ENCODE data around the gene SKAP1.

DNA sequence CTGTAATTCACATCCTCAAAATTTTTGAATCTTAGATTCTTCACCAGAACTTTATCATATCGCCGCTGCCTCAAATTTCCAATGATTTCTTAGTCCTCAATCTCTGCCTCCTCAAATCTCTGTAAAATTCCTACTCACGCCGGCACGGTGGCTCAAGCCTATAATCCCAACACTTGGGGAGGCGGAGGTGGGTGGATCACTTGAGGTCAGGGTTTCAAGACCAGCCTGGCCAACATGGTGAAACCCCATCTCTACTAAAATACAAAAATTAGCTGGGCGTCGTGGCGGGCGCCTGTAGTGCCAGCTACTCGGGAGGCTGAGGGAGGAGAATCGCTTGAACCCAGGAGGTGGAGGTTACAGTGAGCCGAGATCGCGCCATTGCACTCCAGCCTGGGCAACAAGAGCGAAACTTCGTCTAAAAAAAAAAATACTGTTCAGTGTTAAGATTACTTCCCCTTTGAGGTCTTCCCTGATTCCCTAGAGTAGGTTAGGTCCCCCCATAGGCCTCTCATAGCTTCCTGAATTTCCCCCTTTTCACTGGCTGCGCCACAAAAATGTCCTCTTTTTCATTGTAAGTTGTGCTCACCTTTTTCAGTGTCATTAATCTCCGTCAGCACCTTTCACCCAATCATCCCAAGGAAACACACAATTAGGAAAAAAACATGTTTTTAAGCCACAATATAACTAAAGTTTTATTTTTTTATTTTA, 327.8 kb downstream of the SKAP1 start:
- TF ChIP-seq, protein P1, sequence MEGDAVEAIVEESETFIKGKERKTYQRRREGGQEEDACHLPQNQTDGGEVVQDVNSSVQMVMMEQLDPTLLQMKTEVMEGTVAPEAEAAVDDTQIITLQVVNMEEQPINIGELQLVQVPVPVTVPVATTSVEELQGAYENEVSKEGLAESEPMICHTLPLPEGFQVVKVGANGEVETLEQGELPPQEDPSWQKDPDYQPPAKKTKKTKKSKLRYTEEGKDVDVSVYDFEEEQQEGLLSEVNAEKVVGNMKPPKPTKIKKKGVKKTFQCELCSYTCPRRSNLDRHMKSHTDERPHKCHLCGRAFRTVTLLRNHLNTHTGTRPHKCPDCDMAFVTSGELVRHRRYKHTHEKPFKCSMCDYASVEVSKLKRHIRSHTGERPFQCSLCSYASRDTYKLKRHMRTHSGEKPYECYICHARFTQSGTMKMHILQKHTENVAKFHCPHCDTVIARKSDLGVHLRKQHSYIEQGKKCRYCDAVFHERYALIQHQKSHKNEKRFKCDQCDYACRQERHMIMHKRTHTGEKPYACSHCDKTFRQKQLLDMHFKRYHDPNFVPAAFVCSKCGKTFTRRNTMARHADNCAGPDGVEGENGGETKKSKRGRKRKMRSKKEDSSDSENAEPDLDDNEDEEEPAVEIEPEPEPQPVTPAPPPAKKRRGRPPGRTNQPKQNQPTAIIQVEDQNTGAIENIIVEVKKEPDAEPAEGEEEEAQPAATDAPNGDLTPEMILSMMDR (conservative IDR thresholded peaks at IDR 0.05; ENCODE audit: low read depth in 2 of 2), result no peak
- no peak for TF ChIP-seq EZH2 (IDR thresholded peaks at IDR 0.05; ENCODE audit: low read depth, unreplicated experiment)
- TF ChIP-seq, protein P2, sequence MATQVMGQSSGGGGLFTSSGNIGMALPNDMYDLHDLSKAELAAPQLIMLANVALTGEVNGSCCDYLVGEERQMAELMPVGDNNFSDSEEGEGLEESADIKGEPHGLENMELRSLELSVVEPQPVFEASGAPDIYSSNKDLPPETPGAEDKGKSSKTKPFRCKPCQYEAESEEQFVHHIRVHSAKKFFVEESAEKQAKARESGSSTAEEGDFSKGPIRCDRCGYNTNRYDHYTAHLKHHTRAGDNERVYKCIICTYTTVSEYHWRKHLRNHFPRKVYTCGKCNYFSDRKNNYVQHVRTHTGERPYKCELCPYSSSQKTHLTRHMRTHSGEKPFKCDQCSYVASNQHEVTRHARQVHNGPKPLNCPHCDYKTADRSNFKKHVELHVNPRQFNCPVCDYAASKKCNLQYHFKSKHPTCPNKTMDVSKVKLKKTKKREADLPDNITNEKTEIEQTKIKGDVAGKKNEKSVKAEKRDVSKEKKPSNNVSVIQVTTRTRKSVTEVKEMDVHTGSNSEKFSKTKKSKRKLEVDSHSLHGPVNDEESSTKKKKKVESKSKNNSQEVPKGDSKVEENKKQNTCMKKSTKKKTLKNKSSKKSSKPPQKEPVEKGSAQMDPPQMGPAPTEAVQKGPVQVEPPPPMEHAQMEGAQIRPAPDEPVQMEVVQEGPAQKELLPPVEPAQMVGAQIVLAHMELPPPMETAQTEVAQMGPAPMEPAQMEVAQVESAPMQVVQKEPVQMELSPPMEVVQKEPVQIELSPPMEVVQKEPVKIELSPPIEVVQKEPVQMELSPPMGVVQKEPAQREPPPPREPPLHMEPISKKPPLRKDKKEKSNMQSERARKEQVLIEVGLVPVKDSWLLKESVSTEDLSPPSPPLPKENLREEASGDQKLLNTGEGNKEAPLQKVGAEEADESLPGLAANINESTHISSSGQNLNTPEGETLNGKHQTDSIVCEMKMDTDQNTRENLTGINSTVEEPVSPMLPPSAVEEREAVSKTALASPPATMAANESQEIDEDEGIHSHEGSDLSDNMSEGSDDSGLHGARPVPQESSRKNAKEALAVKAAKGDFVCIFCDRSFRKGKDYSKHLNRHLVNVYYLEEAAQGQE (IDR thresholded peaks at IDR 0.05; ENCODE audit: unreplicated experiment), result no peak

Data from GM23338 (cell line).